NCI-H2196 (cell line): Measurements from ENCODE around the gene NUCB1.
"Not testable (repeated sequence)": the region's sequence is repeated elsewhere in the genome, so short reads cannot be mapped to it uniquely, and the experiment has no call there.

ENCODE experiments used
- DNase-seq: peaks from one replicate; lab custom pipeline; 2025; ENCODE audit not compliant: unreplicated experiment; lab: John Stamatoyannopoulos, UW

NUCB1 gene

GRCh38 chr19:48899781-48900476, at the start of gene NUCB1:
TSS of gene NUCB1 (plus strand) at chr19:48900312. CDS start at chr19:48900797, 485 bp downstream.
- peak; percentile 100 for DNase-seq

- DNase-seq: no peak
Measured at GRCh38 chr19:48852292-48852691, 47.8 kb upstream of the NUCB1 start.

GRCh38 chr19:48853483-48853882, 46.6 kb upstream of the NUCB1 start:
- no peak for DNase-seq

- no peak for DNase-seq
Measured at GRCh38 chr19:48854103-48854502, 46.0 kb upstream of the NUCB1 start.

GRCh38 chr19:48856921-48857320, 43.2 kb upstream of the NUCB1 start:
- no peak for DNase-seq

- no peak for DNase-seq
Measured at GRCh38 chr19:48858984-48859710, 41.0 kb upstream of the NUCB1 start.

GRCh38 chr19:48859711-48860572, 40.2 kb upstream of the NUCB1 start:
- DNase-seq: no peak

- no peak for DNase-seq
Measured at GRCh38 chr19:48861313-48861712, 38.8 kb upstream of the NUCB1 start.

GRCh38 chr19:48862827-48863226, 37.3 kb upstream of the NUCB1 start:
- DNase-seq: no peak

- DNase-seq: no peak
Measured at GRCh38 chr19:48866692-48867091, 33.4 kb upstream of the NUCB1 start.

- DNase-seq: no peak
Measured at GRCh38 chr19:48867123-48867745, 32.9 kb upstream of the NUCB1 start.

GRCh38 chr19:48867746-48868113, 32.4 kb upstream of the NUCB1 start:
- DNase-seq: no peak

GRCh38 chr19:48868114-48868886, 31.8 kb upstream of the NUCB1 start, which contains the start of gene PLEKHA4:
TSS of gene PLEKHA4 (minus strand) at chr19:48868617. CDS start at chr19:48867620, 997 bp downstream.
- no peak for DNase-seq

GRCh38 chr19:48870048-48870447, 30.1 kb upstream of the NUCB1 start:
- DNase-seq: no peak

GRCh38 chr19:48871471-48872181, 28.5 kb upstream of the NUCB1 start:
- DNase-seq: not testable (repeated sequence)

- DNase-seq: peak; percentile 97
Measured at GRCh38 chr19:48872182-48872883, 27.8 kb upstream of the NUCB1 start, which contains the start of gene PPP1R15A. TSS of gene PPP1R15A (plus strand) at chr19:48872421. CDS start at chr19:48873234, 813 bp downstream.

GRCh38 chr19:48872884-48873475, 27.1 kb upstream of the NUCB1 start:
- DNase-seq: peak; percentile 75

GRCh38 chr19:48873476-48874302, 26.4 kb upstream of the NUCB1 start:
- DNase-seq: no peak
